PFSK-1 (cell line): ENCODE data around the gene GLIPR2.

Experiments used
- FOXP2 ChIP-seq: optimal IDR thresholded peaks from 2 replicates; pipeline ENCODE3; 2011; ENCODE audit warnings: borderline replicate concordance, control low read depth, inconsistent platforms; ENCODE audit not compliant: insufficient read depth; ENCODE audit errors: extremely low read length, extremely low read depth
- POLR2AphosphoS5 ChIP-seq: IDR thresholded peaks from 2 replicates; pipeline ENCODE4 v1.6.1; 2012; ENCODE audit warnings: low read depth, mild to moderate bottlenecking, control low read depth, low read length, moderate library complexity
- REST ChIP-seq, 2 experiments: IDR thresholded peaks; 2 replicates each; pipeline versions ENCODE4 v1.6.1 to v1.8.0; 2011 to 2012; ENCODE audit warnings: low read depth in 2 of 2, low read length in 2 of 2, control low read depth in 1 of 2, inconsistent platforms in 1 of 2, mild to moderate bottlenecking in 1 of 2, moderate library complexity in 1 of 2; ENCODE audit not compliant: insufficient read depth in 1 of 2
- SIN3A ChIP-seq: IDR thresholded peaks from 2 replicates; pipeline ENCODE4 v1.6.1; 2012; ENCODE audit warnings: mild to moderate bottlenecking, low read length, moderate library complexity, borderline replicate concordance; ENCODE audit not compliant: insufficient read depth
- TAF1 ChIP-seq: IDR thresholded peaks from 2 replicates; pipeline ENCODE4 v1.6.1; 2012; ENCODE audit warnings: low read length, control low read depth, borderline replicate concordance; ENCODE audit not compliant: insufficient read depth

GRCh38 chr9:36170531-36170930, 34.0 kb downstream of the GLIPR2 start:
- TF ChIP-seq POLR2AphosphoS5 (no peak), TAF1 (no peak), SIN3A (no peak), FOXP2 (no peak), REST (IDR thresholded peaks at IDR 0.05; ENCODE audit: insufficient read depth in 1 of 2, low read depth in 2 of 2, low read length in 2 of 2) (no peak)
